NCI-H1105 treated with DMSO at 0.1 percent for 48 hours (cell line): ENCODE measurements around the gene ABHD14A.
"Not testable (repeated sequence)": the region's sequence is repeated elsewhere in the genome, so short reads cannot be mapped to it uniquely, and the experiment has no call there.

Source experiments
- DNase-seq: peaks from one replicate; lab custom pipeline; 2025; lab: John Stamatoyannopoulos, UW

Gene ABHD14A

DNA sequence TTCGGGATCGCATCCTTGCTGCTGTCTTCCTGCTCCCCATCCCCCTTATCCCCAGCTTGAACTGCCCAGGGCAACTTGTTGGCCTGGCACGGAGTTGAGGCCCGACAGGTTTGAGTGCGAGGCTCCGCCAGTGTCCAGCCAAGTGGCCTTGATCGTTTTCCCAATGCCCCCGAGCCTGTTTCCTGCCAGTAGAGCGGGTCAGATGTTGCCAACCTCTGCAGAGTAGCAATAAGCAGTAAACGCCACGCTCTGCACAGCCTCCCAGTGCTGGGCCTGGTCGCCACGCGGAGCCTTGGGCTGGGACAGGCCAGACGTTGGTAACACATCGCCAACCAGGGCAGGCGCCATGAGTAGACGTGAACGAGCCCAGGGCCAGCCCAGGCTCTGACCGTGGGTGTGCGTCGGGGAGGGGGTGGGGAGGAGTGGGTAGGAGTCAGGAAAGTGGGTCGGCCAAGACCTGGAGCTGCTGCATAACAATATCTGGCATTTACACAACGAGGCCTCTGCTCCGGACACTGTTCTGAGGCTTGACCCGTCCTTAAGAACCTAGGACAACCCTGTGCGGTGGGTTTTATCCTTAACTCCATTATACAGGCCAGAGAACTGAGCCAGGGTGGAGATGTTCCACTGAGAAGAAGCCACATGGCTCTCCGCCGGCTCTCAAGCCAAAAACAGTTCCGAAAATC lies 444 bp upstream of the ABHD14A start:
- no peak for DNase-seq

DNA sequence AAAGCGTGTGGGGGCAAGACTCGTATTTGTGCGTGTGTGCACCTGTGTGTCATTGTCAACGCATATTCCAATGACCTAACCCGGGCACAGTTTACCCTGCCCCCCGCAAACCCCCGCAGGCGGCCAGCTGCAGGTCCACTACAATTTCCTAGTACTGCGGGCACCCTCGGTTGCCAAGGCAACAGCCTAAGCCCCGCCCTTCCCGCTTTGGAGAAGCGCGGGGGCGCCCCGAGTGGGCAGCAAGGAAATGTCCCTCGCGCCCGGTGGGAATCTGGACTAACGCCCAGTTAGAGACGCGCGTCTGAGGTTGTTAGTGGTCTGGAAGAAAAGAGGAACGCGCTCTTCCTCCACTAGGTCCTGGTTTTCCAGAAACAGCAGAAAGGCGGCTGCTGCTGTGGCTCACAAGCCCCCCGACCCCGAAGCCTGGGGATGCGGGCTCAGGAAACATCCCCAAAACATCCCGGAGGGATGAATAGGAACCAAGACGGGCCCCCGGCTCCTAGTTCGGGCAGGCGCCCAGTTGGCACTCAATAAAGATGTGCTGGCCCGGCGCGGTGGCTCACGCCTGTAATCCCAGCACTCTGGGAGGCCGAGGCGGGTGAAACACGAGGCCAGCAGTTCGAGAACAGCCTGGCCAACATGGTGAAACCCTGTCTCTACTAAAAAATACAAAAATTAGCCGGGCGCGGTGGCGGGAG lies 1.1 kb downstream of the ABHD14A start:
- DNase-seq, result no peak

DNA sequence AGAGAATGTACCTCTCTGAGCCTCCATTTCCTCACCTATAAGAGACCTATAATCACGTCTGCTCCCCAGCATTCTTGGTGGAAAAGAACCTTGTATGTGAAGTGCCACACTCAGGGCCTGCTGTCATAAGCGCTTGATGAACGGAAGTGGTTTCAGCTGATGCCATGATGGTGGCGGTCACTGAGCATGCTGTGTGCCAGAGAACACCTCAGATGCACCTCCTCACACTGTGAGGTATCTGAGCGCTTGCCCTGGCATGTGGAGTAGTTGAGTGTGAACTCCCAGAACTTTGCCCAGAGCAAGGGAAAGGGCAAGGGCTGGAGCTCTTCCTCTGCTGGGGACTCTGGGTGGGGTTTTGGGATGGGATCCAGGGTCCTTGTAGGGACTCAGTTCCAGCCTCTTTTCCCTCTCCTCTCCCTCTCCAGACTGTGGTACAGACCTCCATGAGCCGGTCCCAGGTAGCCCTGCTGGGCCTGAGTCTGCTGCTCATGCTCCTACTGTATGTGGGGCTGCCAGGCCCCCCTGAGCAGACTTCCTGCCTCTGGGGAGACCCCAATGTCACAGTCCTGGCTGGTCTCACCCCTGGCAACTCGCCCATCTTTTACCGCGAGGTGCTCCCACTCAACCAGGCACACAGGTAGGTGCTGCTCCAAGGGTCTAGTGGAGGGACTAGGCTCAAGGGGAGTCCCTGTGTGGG lies 2.7 kb downstream of the ABHD14A start:
- no peak for DNase-seq

DNA sequence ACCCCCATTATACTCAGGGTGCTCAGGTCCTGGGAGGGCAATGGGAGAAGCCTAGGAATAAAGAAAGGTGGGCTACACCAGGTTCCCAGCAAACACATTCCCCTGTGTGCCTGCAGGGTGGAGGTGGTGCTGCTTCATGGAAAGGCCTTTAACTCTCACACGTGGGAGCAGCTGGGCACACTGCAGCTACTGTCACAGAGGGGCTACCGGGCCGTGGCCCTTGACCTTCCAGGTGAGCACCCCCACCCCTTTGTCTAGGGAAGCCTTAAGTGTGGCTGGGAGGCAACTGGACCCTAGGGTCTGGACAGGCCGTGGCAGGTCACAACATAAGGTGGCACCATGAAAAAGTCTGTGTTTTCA lies 3.3 kb downstream of the ABHD14A start:
- DNase-seq, result no peak

DNA sequence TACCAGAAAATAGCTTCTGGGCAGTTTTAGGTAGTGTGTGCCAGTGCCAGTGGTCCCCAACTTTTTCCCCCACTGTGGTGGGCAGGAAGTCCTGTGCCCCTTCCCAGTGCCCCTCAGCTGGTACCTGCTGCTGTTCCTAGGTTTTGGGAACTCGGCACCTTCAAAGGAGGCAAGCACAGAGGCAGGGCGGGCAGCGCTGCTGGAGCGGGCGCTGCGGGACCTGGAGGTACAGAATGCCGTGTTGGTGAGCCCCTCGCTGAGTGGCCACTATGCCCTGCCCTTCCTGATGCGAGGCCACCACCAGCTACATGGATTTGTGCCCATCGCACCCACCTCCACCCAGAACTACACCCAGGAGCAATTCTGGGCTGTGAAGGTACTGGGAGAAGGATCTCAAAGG lies 5.4 kb downstream of the ABHD14A start:
- DNase-seq, result no peak

DNA sequence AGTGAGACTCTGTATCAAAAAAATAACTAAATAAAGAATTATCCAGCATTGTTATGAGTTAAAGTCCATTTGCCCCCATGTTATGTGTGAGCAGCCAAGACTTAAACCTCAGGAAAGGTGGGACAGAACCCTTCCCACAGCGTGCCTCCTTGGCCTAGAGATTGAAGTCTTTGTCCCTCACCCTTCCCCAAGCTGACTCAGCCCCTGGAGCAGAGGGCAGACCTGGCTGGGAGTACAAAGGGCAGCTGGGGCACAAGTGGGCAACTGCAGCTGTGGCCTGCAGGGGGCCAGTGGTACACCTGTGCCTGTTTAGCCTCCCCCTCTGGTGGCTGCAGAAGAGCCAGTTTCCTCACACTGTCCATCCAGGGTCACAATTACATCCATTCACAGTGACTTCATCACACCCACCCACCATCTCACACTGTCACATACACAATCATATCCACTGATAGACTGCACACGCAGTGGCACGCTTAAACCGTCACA lies 7.5 kb downstream of the ABHD14A start:
- DNase-seq, result peak; percentile 40

DNA sequence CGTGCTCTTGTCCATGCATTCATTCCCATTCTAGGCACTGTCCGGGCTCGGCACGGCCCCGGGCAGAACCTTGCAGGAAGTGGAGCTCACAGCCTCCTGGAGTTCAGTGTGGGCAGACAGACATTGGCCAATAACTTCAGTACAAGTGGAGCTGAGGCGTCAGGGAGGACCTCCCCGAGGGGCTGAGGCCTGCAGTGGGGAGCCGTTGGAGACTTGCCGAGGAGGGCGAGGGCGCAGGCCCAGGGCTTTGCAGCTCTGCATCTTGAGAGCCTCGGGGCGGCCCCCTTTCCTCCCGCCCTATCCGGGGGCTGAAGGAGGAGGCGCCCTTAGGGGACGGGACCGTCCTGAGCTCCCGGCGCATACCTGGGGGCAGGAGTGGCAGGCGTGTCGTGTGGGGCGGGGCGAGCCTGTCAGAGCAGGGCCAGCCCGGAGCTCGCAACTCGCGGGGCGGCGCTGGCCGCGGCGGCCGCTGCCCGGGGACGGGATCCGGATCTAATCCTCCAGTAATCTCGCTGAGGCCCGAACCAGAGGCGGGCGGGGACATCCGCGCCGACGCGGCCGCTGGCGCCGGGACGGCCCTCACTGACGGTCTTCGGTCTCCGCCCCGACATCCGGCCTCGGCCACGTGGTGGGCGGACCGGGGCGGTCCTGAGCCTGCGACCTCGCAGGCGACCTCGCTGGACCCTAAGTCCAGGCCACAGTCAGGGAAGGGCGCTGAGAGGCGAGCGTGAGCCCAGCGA lies 8.1 kb downstream of the ABHD14A start, which contains the start of gene ACY1:
Gene ACY1 (plus strand): TSS at position 698 of the 740 bp plus-strand sequence. CDS start 530 bp downstream, outside the sequence.
- DNase-seq, result peak; percentile 36

DNA sequence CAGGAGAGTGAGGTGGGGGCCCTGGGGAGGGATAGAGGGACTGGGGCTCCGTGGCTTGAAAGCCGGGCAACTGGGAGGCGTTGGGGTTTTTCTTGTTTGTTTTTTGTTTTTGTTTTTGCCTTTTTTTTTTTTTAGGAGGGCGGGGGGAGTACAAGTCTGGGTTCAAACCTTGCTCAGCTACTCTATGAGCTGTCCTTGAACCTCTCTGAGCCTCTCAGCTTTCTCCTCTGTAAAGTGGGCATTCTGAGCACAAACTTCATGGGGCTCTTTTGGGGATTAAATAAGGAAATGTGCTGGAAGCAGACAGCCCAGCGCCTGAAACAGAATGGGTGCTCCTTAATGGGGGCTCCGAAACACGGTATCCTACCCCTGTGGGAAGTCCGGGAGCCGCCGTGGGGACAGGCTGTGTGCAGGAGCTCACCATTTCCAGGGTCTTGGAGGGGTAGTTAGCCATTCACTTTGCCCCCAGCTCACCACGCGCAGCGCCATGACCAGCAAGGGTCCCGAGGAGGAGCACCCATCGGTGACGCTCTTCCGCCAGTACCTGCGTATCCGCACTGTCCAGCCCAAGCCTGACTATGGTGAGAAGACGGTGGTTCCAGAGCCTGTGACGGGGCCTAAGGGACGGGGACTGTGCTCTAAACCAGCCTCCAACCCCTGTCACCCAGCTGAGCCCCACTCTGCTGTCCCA lies 8.9 kb downstream of the ABHD14A start:
- no peak for DNase-seq

DNA sequence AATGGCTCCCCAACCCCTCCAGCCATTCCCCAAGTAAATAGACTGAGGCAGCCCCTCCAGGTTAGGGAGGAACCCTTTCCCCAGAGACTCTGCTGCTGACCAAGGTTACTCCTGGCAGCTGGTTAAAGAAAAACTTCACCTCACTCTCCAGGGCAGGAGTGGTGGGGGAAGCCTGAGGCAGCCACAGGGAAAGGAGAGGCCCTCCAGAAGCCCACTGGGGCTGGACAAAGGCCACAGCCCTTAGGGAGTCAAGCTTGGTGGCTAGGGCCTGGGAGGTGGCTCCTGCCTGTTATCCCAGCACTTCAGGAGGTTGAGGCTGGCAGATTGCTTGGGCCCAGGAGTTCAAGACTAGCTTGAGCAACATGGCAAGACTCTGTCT lies 9.4 kb downstream of the ABHD14A start:
- DNase-seq, result no peak

DNA sequence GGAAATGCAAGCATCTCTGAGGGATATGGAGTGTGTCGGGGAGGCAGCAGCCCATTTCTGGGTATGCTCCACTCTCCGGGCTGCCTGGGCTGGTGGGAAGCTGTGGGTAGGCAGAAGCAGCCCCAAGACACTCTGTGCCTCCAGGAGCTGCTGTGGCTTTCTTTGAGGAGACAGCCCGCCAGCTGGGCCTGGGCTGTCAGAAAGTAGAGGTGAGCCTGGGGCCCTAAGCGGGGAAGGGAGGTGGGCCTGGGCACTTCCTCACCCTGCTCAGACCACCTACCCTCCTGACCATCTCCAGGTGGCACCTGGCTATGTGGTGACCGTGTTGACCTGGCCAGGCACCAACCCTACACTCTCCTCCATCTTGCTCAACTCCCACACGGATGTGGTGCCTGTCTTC lies 10.2 kb downstream of the ABHD14A start:
- DNase-seq, result no peak

DNA sequence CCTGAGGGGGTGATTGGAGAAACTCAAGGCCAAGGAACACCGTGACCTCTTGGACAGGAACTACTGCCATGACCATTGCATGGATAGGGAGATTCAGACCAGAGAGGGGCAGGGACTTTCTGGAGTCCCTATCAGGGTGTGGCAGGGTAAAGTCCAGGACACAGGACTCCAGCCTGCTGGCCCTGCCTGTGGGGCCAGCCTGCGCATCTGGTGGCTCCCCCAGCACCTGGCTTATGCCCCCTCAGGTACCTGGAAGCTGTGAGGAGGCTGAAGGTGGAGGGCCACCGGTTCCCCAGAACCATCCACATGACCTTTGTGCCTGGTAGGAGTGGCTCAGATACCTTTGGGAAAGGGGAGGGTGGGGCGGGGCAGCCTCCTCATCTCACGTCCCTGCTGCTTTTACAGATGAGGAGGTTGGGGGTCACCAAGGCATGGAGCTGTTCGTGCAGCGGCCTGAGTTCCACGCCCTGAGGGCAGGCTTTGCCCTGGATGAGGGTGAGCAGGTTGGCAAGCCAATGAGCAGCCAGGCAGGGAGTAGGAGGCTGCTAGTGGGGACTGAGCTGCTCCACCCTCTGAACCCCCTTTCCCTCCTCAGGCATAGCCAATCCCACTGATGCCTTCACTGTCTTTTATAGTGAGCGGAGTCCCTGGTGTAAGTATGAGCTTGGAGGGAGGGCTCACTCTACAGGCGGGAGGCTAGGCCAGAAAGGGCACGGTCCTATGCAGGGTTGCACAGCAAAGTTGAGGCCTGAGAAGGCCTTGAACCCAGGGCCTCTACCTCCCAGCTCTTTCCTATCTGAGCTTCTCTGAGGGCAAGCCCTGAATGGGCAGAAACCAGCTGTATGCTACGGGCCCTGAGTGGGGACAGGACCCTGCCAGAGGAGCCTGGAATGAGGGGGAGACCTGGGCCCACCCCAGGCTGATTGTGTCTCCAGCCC lies 11.4 kb downstream of the ABHD14A start:
- no peak for DNase-seq

DNA sequence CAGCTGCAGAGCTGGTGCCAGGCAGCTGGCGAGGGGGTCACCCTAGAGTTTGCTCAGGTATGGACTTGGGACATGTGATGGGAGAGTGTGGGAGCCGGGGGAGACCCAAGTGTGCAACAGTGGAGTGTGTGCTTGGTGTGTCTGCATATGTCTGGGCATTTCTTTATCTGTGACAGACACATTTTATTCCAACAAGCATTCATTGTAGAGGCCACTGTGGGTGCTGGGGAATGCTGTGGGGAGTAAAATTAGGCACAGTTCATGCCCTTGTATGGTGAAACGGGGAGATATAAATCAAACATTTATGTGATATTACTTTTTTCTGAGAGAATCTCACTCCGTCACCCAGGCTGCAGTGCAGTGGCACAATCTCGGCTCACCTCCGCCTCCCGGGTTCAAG lies 12.7 kb downstream of the ABHD14A start:
- no peak for DNase-seq

DNA sequence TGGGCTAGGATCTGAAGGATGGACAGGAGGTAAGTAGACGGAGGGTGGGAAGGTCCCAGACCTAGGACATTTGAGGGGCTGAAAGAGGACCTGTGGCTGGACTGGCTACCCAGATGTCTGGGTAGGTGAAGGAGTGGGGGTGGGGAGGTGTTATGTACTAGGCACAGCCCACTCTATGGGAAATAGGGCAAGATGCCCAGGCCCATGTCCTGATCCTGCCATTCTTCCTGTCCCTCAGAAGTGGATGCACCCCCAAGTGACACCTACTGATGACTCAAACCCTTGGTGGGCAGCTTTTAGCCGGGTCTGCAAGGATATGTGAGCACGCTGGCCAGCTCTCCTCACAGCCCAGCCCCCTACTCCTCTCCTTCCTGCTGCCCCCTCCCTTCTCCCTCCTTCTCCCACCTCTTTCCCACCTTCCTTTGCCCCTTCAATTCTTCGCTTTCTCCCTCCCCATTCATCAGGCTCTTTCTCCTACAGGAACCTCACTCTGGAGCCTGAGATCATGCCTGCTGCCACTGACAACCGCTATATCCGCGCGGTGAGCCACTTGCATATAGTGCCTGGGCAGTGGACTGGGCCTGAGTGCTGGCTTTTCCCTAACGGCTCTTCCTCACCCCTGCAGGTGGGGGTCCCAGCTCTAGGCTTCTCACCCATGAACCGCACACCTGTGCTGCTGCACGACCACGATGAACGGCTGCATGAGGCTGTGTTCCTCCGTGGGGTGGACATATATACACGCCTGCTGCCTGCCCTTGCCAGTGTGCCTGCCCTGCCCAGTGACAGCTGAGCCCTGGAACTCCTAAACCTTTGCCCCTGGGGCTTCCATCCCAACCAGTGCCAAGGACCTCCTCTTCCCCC lies 13.7 kb downstream of the ABHD14A start:
- DNase-seq, result no peak

DNA sequence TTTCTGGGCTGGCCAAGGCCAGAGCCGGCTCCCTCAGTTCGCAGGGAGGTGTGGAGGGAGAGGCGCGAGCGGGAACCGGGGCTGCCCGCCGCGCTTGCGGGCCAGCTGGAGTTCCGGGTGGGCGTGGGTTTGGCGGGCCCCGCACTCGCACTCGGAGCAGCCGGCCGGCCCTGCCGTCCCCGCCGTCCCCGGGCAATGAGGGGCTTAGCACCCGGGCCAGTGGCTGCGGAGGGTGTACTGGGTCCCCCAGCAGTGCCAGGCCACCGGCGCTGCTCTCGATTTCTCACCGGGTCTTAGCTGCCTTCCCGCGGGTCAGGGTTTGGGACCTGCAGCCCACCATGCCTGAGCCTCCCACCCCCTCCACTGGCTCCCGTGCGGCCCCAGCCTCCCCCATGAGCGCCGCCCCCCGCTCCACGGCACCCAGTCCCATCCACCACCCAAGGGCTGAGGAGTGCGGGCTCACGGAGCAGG lies 15.7 kb downstream of the ABHD14A start:
- DNase-seq, result not testable (repeated sequence)

DNA sequence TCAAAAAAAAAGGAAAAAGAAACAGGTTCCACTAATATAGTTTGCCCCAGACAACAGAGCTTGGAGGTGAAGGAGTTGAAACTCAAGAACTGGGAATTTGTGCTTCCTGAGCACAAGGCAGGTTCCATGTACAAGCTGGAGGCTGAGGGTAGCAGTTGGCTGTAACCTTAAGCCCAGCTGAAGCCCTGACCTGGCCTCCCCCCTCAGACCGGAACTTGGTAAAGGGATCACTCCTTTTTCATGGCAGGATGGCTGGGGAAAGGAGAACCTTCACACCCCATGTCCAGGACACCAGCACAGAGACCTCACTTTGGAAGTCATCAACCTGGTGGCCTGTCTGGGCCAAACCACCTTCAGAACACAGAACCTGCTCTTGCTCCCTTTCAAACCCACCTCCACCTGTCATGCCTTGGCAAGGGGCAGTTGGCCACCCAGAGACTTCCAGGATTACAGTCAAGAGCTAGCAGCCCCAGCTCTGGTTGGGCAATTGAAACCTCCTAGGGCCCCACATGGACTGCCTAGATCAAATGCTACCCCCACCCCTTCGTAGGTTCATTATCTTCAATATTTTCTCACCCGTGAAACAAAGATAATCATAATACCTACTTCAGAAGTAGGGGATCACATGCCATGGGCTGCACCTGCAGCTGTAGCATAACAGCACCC lies 17.3 kb downstream of the ABHD14A start:
- DNase-seq, result no peak

DNA sequence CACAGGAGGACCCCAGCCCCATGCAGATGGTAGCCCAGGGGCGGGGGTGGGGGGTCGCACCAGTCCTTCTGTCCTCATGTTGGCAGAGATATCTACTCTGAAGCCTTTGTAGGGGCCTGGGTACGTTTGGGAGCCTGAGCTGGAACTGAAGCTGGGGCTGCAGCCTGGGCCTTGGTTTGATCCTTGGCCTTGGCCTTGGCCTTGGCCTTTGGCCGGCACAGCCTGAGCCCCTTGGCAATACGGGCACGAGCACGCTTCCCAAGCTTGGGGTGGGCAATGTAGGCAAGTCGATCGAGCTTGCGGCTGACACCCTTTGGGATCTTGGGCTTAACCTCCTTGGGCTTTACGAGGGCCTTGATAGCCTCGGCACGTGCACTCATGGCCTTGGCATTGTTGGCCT lies 18.8 kb downstream of the ABHD14A start:
- not testable (repeated sequence) for DNase-seq

DNA sequence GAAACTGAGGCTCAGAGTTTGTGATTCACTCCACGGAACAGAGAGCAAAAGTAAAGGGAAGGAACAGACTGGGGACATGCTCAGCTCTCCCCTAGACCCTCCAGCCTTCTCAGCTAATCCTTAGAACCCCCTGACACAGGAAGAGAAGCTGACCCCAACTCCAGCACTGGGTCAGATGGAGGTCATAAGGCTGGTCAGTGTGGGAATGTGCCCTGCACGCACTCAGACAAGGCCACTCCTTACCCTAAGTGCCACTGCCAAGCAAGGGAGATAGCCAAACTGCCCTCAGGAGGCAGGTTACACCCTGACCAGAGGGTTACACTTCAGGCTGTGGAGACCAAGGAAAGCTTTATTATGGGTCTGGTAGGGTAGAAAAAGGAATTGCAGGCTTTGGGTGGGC lies 19.7 kb downstream of the ABHD14A start:
- DNase-seq, result no peak

DNA sequence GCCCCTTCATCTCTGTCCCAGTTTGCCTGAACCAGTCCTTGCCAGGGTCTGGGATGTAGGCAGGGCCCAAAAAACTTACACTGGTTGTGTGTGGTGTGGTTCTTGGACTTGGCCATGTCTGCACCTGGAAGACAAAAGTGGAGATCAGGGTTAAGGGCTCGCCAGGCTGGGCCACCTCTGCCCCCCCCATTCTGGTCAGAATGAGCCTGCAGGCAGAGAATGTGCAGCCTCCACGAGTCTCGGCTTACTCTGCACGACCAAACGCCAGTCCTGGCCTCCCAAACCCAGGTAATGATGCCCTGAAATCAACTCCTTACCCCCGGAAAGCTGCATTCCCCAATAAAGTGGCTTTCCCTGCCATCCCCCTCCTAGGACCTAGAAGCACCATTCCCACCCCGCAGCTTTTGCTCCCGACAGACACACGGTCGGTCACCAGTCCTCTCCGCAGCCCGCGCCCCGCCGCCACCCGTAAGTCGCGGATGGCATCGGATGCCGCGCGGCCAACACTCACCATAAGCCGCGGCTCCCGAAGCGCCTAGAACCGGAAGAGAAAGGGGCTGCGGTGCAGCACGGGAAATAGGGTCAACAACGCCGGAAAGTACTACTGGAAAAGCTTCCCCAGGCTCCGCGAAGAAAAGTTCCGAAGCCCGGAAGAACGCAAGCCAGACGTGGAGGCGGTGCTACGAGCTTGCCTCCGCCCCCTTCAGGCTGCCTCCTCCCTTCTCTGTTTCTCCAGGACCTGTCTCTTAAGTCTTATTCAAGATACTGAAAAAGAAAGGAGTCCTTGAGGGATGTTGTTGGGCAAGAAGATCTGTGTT lies 20.7 kb downstream of the ABHD14A start, which contains the start of gene RPL29:
Gene RPL29 (minus strand): TSS at position 550 of the 818 bp plus-strand sequence. CDS start 434 bp downstream, at position 116.
- DNase-seq, result peak; percentile 80
